NT2/D1 (cell line): ENCODE measurements around the gene KCNG2.

Experiments
- YY1 ChIP-seq: IDR thresholded peaks from 2 replicates; pipeline ENCODE4 v1.6.1; 2011; ENCODE audit not compliant: insufficient read length, insufficient read depth
- ZNF274 ChIP-seq: IDR thresholded peaks from 2 replicates; pipeline ENCODE4 v1.6.1; 2011; ENCODE audit warnings: mild to moderate bottlenecking, low read depth, low read length

DNA sequence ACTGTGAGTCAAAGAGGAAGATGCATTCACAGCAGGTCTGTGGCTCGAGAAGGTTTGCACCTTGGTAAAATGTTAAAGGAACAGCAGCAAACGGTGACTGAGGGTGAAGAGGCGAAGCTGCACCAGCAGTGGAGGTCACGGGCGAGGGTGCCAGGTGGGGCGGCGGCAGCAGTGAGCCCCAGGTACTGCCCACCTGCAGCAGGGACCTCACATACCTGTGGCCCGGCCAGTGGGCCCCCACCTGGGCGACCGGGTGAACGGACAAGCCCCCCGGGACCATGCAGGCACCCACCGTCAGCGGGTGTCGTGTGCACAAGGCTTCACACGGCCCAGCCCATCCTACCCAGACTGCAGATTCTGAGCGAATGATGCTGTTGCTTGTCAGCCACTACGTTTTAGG, 23.6 kb upstream of the KCNG2 start:
- TF ChIP-seq YY1 (no peak), ZNF274 (no peak)
